ENCODE results near the gene MAP3K10.
"Not testable (repeated sequence)": the region's sequence is repeated elsewhere in the genome, so short reads cannot be mapped to it uniquely, and the experiment has no call there.

Gene MAP3K10

GRCh38 chr19:40216013-40216776 lies 25.0 kb downstream of the MAP3K10 start:
- in situ Hi-C loops (cut with MboI; ENCODE audit: low sequenced_read_pairs): no loop called here

- in situ Hi-C loops (cut with MboI; ENCODE audit: low sequenced_read_pairs): no loop called here
Measured at GRCh38 chr19:40216777-40217026, 25.5 kb downstream of the MAP3K10 start.

GRCh38 chr19:40217027-40217810 lies 26.0 kb downstream of the MAP3K10 start:
- in situ Hi-C loops (cut with MboI; ENCODE audit: low sequenced_read_pairs): no loop called here

- in situ Hi-C loops (cut with MboI; ENCODE audit: low sequenced_read_pairs): no loop called here
Measured at GRCh38 chr19:40217934-40218890, 27.0 kb downstream of the MAP3K10 start, which contains the start of gene TTC9B. TTC9B (minus strand) TSS chr19:40218384; CDS start chr19:40218381, 3 bp downstream.

- in situ Hi-C loops (cut with MboI; ENCODE audit: low sequenced_read_pairs): not testable (repeated sequence)
Measured at GRCh38 chr19:40219029-40219428, 27.8 kb downstream of the MAP3K10 start.

GRCh38 chr19:40219721-40220276 lies 28.6 kb downstream of the MAP3K10 start:
- in situ Hi-C loops (cut with MboI; ENCODE audit: low sequenced_read_pairs): no loop called here

GRCh38 chr19:40220674-40221073 lies 29.4 kb downstream of the MAP3K10 start:
- in situ Hi-C loops (cut with MboI; ENCODE audit: low sequenced_read_pairs): no loop called here

GRCh38 chr19:40221858-40222619 lies 30.8 kb downstream of the MAP3K10 start:
- in situ Hi-C loops (cut with MboI; ENCODE audit: low sequenced_read_pairs): no loop called here

- in situ Hi-C loops (cut with MboI; ENCODE audit: low sequenced_read_pairs): no loop called here
Measured at GRCh38 chr19:40223135-40223822, 32.1 kb downstream of the MAP3K10 start.

GRCh38 chr19:40224342-40225150 lies 33.3 kb downstream of the MAP3K10 start:
- in situ Hi-C loops (cut with MboI; ENCODE audit: low sequenced_read_pairs): no loop called here

- in situ Hi-C loops (cut with MboI; ENCODE audit: low sequenced_read_pairs): no loop called here
Measured at GRCh38 chr19:40225440-40226305, 34.4 kb downstream of the MAP3K10 start.

- in situ Hi-C loops (cut with MboI; ENCODE audit: low sequenced_read_pairs): no loop called here
Measured at GRCh38 chr19:40228346-40228745, 37.1 kb downstream of the MAP3K10 start.

- in situ Hi-C loops (cut with MboI; ENCODE audit: low sequenced_read_pairs): no loop called here
Measured at GRCh38 chr19:40228863-40229262, 37.6 kb downstream of the MAP3K10 start.

GRCh38 chr19:40229484-40229883 lies 38.3 kb downstream of the MAP3K10 start:
- in situ Hi-C loops (cut with MboI; ENCODE audit: low sequenced_read_pairs): no loop called here

GRCh38 chr19:40229926-40230417 lies 38.7 kb downstream of the MAP3K10 start:
- in situ Hi-C loops (cut with MboI; ENCODE audit: low sequenced_read_pairs): no loop called here

GRCh38 chr19:40231057-40231456 lies 39.8 kb downstream of the MAP3K10 start:
- in situ Hi-C loops (cut with MboI; ENCODE audit: low sequenced_read_pairs): no loop called here

GRCh38 chr19:40231544-40232424 lies 40.6 kb downstream of the MAP3K10 start:
- in situ Hi-C loops (cut with MboI; ENCODE audit: low sequenced_read_pairs): no loop called here

All from HL-60/S4 (cell line).